ENCODE data around the gene TRAPPC14. TPM values are rescaled to one million over a fixed set of nuclear protein-coding genes. Genes with fewer than 3 reads are reported as not detected.

Gene TRAPPC14
- total RNA-seq, 2 experiments from 2014 or later = 15.7 to 17.4 TPM

DNA sequence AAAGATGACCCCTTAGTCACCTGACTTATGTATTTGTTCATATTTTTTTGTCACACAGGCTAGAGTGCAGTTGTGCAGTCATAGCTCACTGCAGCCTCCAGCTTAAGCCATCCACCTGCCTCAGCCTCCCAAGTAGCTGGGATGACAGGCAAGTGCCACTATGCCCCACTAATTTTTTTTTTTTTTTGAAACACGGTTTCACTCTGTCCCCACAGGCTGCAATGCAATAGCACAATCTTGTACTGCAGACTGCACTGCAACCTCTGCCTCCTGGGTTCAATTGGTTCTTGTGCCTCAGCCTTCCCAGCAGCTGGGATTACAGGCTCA, 29.9 kb downstream of the TRAPPC14 start:
- Mint-ChIP-seq H3K27ac (peak overlapping the region; percentile 72), H3K4me3 (peak overlapping the region; percentile 99), H3K4me1 (ENCODE audit: low read depth) (peaks cover 22% of the 10 kb centered on the region), H3K36me3 (ENCODE audit: low read depth) (peaks cover 1% of the 10 kb centered on the region), H3K9me3 (no peaks in the 10 kb centered on the region), H3K27me3 (no peaks in the 10 kb centered on the region)
- DNase-seq (no peak), ATAC-seq (no peak)
- intact Hi-C loops (cut with micrococcal nuclease) = loop anchor here (10.0 kb wide), 1 partner anchor 214 kb away; the partner anchor contains the start of gene TRIM4
- ChIA-PET CTCF (interaction anchor here (0.6 to 2.8 kb wide), 12 partner anchors 12 to 460 kb away, joined by 3 to 14 read pairs (median 4); partner anchors contain the start of genes AP4M1, LAMTOR4 and MCM7), POLR2A (interaction anchor here (0.5 to 4.9 kb wide), 8 partner anchors 14 to 201 kb away, joined by 3 to 43 read pairs (median 3); partner anchors contain the start of genes AP4M1 and MCM7)
- TF ChIP-seq, protein P1, sequence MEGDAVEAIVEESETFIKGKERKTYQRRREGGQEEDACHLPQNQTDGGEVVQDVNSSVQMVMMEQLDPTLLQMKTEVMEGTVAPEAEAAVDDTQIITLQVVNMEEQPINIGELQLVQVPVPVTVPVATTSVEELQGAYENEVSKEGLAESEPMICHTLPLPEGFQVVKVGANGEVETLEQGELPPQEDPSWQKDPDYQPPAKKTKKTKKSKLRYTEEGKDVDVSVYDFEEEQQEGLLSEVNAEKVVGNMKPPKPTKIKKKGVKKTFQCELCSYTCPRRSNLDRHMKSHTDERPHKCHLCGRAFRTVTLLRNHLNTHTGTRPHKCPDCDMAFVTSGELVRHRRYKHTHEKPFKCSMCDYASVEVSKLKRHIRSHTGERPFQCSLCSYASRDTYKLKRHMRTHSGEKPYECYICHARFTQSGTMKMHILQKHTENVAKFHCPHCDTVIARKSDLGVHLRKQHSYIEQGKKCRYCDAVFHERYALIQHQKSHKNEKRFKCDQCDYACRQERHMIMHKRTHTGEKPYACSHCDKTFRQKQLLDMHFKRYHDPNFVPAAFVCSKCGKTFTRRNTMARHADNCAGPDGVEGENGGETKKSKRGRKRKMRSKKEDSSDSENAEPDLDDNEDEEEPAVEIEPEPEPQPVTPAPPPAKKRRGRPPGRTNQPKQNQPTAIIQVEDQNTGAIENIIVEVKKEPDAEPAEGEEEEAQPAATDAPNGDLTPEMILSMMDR (IDR thresholded peaks at IDR 0.05) = no peak

DNA sequence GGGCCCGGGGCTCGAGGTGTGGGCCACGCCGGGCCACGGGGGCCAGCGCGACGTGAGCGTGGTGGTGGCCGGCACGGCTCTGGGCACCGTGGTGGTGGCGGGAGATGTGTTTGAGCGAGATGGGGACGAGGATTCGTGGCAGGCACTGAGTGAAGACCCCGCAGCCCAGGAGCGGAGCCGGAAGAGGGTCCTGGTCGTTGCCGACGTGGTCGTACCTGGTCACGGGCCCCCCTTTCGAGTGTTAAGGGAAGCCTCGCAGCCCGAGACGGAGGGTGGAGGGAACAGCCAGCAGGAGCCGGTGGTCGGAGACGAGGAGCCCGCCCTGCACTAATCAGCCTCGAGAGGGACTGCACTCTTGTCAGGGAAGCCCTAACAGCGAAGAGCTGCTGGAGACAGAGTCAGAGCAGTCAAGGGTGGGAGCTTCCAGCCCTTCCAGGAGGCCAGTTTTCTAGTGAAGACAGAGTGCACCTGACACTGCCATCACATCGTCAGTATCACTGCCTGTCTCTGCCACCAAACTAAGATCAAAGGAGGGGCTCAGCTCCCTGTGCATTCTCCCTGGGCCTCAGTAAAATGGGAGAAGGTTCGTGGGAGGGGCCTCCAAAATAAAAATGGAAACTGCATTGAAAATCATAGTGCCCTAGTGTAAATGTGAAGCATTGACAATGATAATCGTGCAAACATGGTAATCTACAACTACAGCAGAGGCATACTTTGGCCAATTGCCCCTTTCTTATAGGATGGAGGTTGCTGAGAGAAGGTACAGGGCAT, 30.5 kb downstream of the TRAPPC14 start:
- Mint-ChIP-seq H3K4me1 (ENCODE audit: low read depth) (peaks cover 22% of the 10 kb centered on the region), H3K4me3 (peak overlapping the region; percentile 99), H3K36me3 (ENCODE audit: low read depth) (peaks cover 3% of the 10 kb centered on the region), H3K9me3 (no peaks in the 10 kb centered on the region), H3K27me3 (no peaks in the 10 kb centered on the region), H3K27ac (peak overlapping the region; percentile 72)
- CTCF ChIA-PET = interaction anchor here (0.6 to 2.8 kb wide), 10 partner anchors 12 to 461 kb away, joined by 3 to 14 read pairs (median 3); partner anchors contain the start of genes AP4M1, LAMTOR4 and MCM7
- POLR2A ChIA-PET = interaction anchor here (0.5 to 4.9 kb wide), 7 partner anchors 14 to 202 kb away, joined by 3 to 43 read pairs (median 3); partner anchors contain the start of genes AP4M1 and MCM7
- TF ChIP-seq, protein P1 (IDR thresholded peaks at IDR 0.05) = no peak
- ATAC-seq = peak; percentile 14
- DNase-seq = peak; percentile 56
- intact Hi-C loops (cut with micrococcal nuclease) = loop anchor here (10.0 kb wide), 1 partner anchor 213 kb away; the partner anchor contains the start of gene TRIM4

DNA sequence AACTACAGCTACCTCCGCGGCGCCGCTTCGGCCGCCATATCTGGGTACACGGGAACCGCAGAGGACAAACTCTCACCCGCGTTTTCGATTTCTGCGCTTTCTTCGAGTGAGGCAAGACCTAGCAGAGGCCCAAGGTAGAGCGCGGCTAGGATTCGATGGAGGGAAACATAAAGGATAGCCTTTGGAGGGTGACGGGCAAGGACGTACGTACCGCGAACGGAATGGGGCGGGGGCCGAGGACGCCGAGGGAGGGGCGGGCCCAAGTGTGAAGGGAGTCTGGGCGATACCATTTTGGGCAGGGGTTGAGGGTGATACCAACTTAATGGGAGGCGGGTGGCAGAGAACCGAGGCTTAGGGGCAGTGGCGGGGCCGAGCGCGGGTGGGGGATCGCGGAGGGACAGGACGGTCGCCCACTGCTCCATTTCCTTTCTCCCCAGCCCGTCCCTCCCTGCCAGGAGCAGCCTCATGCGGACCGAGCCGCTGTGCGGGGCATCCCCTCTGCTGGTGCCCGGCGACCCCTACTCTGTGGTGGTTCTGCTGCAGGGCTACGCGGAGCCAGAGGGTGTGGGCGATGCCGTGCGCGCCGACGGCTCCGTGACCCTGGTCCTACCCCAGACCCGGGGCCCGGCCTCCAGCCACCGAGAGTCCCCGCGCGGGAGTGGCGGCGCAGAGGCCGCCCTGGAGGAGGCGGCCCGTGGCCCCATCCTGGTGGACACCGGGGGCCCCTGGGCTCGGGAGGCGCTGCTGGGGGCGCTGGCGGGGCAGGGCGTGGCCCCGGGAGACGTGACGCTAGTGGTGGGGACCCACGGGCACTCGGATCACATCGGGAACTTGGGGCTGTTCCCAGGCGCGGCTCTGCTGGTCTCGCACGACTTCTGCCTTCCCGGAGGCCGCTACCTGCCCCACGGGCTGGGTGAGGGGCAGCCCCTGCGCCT, 31.3 kb downstream of the TRAPPC14 start, which contains the start of gene MBLAC1:
MBLAC1 (plus strand) TSS at position 37 of the 935 bp plus-strand sequence; CDS start at position 466, 429 bp downstream.
- Mint-ChIP-seq H3K4me1 (ENCODE audit: low read depth) (peaks cover 24% of the 10 kb centered on the region), H3K4me3 (peak within 1 kb of the TSS; percentile 99), H3K36me3 (ENCODE audit: low read depth) (peaks cover 8% of the 10 kb centered on the region), H3K27ac (peak within 1 kb of the TSS; percentile 100), H3K27me3 (no peaks in the 10 kb centered on the region), H3K9me3 (no peaks in the 10 kb centered on the region)
- ChIA-PET CTCF (interaction anchor here (1.0 to 1.1 kb wide), 2 partner anchors 26 to 55 kb away, joined by 3 to 7 read pairs; partner anchors contain the start of genes AP4M1 and MCM7), POLR2A (interaction anchor here (0.6 to 4.9 kb wide), 11 partner anchors 12 to 301 kb away, joined by 3 to 43 read pairs (median 4); partner anchors contain the start of genes AP4M1, COPS6, MCM7 and ZCWPW1)
- intact Hi-C loops (cut with micrococcal nuclease) = loop anchor here (10.0 kb wide), 1 partner anchor 212 kb away; the partner anchor contains the start of gene TRIM4
- peak; percentile 95 for DNase-seq
- TF ChIP-seq, protein P1 (IDR thresholded peaks at IDR 0.05) = no peak
- peak; percentile 84 for ATAC-seq

DNA sequence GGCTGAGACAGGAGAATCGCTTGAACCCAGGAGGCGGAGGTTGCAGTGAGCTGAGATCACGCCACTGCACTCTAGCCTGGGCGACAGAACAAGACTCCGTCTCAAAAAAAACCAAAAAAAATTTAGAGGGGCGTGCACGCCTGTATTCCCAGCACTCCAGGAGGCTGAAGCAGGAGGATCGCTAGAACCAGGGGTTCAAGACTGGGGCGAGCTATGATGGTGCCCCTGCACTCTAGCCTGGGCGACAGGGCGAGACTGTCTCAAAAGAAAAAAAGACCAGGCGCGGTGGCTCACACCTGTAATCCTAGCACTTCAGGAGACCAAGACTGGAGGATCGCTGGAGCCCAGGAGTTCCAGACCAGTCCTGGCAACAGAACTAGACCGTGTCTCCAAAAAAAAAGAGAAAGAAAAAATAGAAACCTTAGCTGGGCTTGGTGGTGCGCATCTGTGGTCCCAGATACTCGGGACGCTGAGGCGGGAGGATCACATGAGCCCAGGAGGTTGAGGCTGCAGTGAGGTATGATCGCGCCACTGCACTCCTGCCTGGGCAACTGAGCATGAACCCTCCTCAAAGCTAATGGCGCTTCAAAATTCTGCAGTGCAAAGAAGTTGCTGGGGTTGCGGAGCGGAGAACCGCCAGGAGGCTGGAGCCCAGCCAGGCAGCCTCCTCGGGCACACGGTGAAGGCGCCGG, 32.1 kb downstream of the TRAPPC14 start:
- ATAC-seq (no peak), DNase-seq (no peak)
- Mint-ChIP-seq H3K4me1 (ENCODE audit: low read depth) (peaks cover 24% of the 10 kb centered on the region), H3K9me3 (no peaks in the 10 kb centered on the region), H3K4me3 (peak overlapping the region; percentile 99), H3K27me3 (no peaks in the 10 kb centered on the region), H3K27ac (peak overlapping the region; percentile 100), H3K36me3 (ENCODE audit: low read depth) (peaks cover 8% of the 10 kb centered on the region)
- ChIA-PET CTCF (interaction anchor here (0.9 to 1.1 kb wide), 2 partner anchors 25 to 147 kb away, joined by 3 to 7 read pairs; partner anchors contain the start of genes AP4M1 and MCM7), POLR2A (interaction anchor here (0.6 to 4.9 kb wide), 11 partner anchors 12 to 302 kb away, joined by 3 to 43 read pairs (median 4); partner anchors contain the start of genes AP4M1, COPS6, MCM7 and ZCWPW1)
- TF ChIP-seq, protein P1 (IDR thresholded peaks at IDR 0.05) = no peak
- intact Hi-C loops (cut with micrococcal nuclease) = loop anchor here (10.0 kb wide), 1 partner anchor 212 kb away; the partner anchor contains the start of gene TRIM4
